K562 (cell line): Measurements from ENCODE around the gene SLC6A9. TPM values are rescaled to one million over a fixed set of nuclear protein-coding genes. Genes with fewer than 3 reads are reported as not detected.
A peak's percentile ranks its signal among the peaks of the same experiment; 100 is the strongest.

ENCODE experiments used
- ATF7 ChIP-seq: fragments of 450-650 bp; IDR thresholded peaks from 2 replicates; pipeline ENCODE4 v1.7.1; 2014; ENCODE audit warnings: mild to moderate bottlenecking, moderate library complexity
- BHLHE40 ChIP-seq: IDR thresholded peaks from 2 replicates; pipeline ENCODE4 v1.6.1; 2011; ENCODE audit warnings: low read length, improper control_type of control experiment
- BMI1 ChIP-seq: fragments of 150-350 bp; IDR thresholded peaks from 2 replicates; pipeline ENCODE4 v1.6.1; 2014; ENCODE audit warnings: low read length
- CBFA2T2 ChIP-seq: fragments of 450-650 bp; conservative IDR thresholded peaks from 2 replicates; pipeline ENCODE4 v1.6.1; 2017; ENCODE audit warnings: mild to moderate bottlenecking
- CBX3 ChIP-seq, 2 experiments: IDR thresholded peaks; 1 replicate in 1 of 2; 2 replicates in 1 of 2; pipeline ENCODE4 v1.6.1; 2012; ENCODE audit warnings: inconsistent platforms in 2 of 2, low read length in 2 of 2, borderline replicate concordance in 1 of 2, control low read depth in 1 of 2
- CREM ChIP-seq: IDR thresholded peaks from 2 replicates; pipeline ENCODE4 v1.6.1; 2014; ENCODE audit warnings: antibody characterized with exemption, low read depth
- ERF ChIP-seq: fragments of 450-650 bp; formaldehyde crosslinking; IDR thresholded peaks from 2 replicates; pipeline ENCODE4 v1.4.0; 2020; ENCODE audit warnings: mild to moderate bottlenecking, mixed read lengths
- HES1 ChIP-seq: fragments of 450-650 bp; IDR thresholded peaks from 2 replicates; pipeline ENCODE4 v1.6.1; 2016; ENCODE audit warnings: low read depth, mild to moderate bottlenecking, moderate library complexity
- KLF10 ChIP-seq: fragments of 250-450 bp; sonication (Bioruptor Pico); IDR thresholded peaks from 2 replicates; pipeline ENCODE4 v1.6.1; 2021; ENCODE audit warnings: matching md5 sums
- LCOR ChIP-seq: sonication (generic); formaldehyde crosslinking; IDR thresholded peaks from 2 replicates; pipeline ENCODE4 v1.8.0; 2022; ENCODE audit warnings: mild to moderate bottlenecking, missing genetic modification reagents
- MAX ChIP-seq: sonication (generic); formaldehyde crosslinking; IDR thresholded peaks from 2 replicates; pipeline ENCODE4 v1.9.0; 2022; ENCODE audit warnings: mild to moderate bottlenecking, missing genetic modification reagents
- MTA1 ChIP-seq: fragments of 450-650 bp; IDR thresholded peaks from 2 replicates; pipeline ENCODE4 v1.6.1; 2017; ENCODE audit warnings: borderline replicate concordance
- NR3C1 ChIP-seq: sonication (generic); formaldehyde crosslinking; IDR thresholded peaks from 2 replicates; pipeline ENCODE4 v1.8.1; 2022; ENCODE audit warnings: missing genetic modification reagents
- PHB ChIP-seq: fragments of 250-450 bp; sonication (Bioruptor Pico); IDR thresholded peaks from 2 replicates; pipeline ENCODE4 v1.5.0; 2021
- PHF20 ChIP-seq: fragments of 450-650 bp; IDR thresholded peaks from 2 replicates; pipeline ENCODE4 v1.6.1; 2018; ENCODE audit not compliant: partially characterized antibody
- POU5F1 ChIP-seq: fragments of 150-350 bp; IDR thresholded peaks from 2 replicates; pipeline ENCODE4 v1.6.1; 2014; ENCODE audit warnings: borderline replicate concordance, low read length, low read depth, mild to moderate bottlenecking; ENCODE audit not compliant: partially characterized antibody
- SMAD2 ChIP-seq: fragments of 150-350 bp; IDR thresholded peaks from 2 replicates; pipeline ENCODE4 v1.6.1; 2014; ENCODE audit warnings: low read depth, mild to moderate bottlenecking, low read length
- SRF ChIP-seq, 2 experiments: fragments of 250-450, 450-650 bp in 1 of 2; sonication (Bioruptor Pico) in 1 of 2; sonication (generic) in 1 of 2; formaldehyde crosslinking; IDR thresholded peaks; 2 replicates each; pipeline versions ENCODE4 v1.5.0 to v1.5.1; 2020 to 2022; ENCODE audit warnings: mild to moderate bottlenecking in 1 of 2, missing genetic modification reagents in 1 of 2
- TGIF2 ChIP-seq: sonication (generic); formaldehyde crosslinking; IDR thresholded peaks from 2 replicates; pipeline ENCODE4 v1.8.1; 2022; ENCODE audit warnings: mild to moderate bottlenecking, missing genetic modification reagents, moderate library complexity
- ZFX ChIP-seq: sonication (generic); formaldehyde crosslinking; IDR thresholded peaks from 2 replicates; pipeline ENCODE4 v1.8.0; 2022; ENCODE audit warnings: mild to moderate bottlenecking, missing genetic modification reagents, moderate library complexity
- ZNF143 ChIP-seq: sonication (generic); formaldehyde crosslinking; IDR thresholded peaks from 2 replicates; pipeline ENCODE4 v1.9.0; 2022; ENCODE audit warnings: mild to moderate bottlenecking, missing genetic modification reagents
- ZNF280B ChIP-seq: fragments of 250-450 bp; sonication (Bioruptor Pico); IDR thresholded peaks from 2 replicates; pipeline ENCODE4 v1.5.1; 2021; ENCODE audit warnings: mild to moderate bottlenecking
- ZNF398 ChIP-seq: fragments of 250-450 bp; sonication (Bioruptor Pico); IDR thresholded peaks from 2 replicates; pipeline ENCODE4 v1.8.0; 2021; ENCODE audit warnings: moderate library complexity, mild to moderate bottlenecking, inconsistent platforms
- polyA plus RNA-seq, 8 experiments: library from polyadenylated mRNA; depleted of rRNA in 4 of 8; stranded (reverse) in 5 of 8; unstranded in 3 of 8; fragments of >200 nt; fragmentation: Nextera tagmentation in 2 of 8; fragmentation: Illumina TruSeq in 1 of 8; extraction: Ambion mirVana in 2 of 8; extraction: Trizol in 1 of 8; gene quantifications; 2 replicates each; pipeline versions ENCODE4 v1.2.1 to v1.2.3, GENCODE V29; 2011 to 2014; ENCODE audit warnings: inconsistent platforms in 1 of 8, missing spikeins in 1 of 8
- total RNA-seq, 7 experiments: library from RNA; depleted of rRNA in 6 of 7; stranded (reverse); fragments of >200 nt in 6 of 7; fragmentation: Illumina TruSeq in 2 of 7; extraction: Trizol in 2 of 7; gene quantifications; 2 replicates each; pipeline versions ENCODE4 v1.2.1 to v1.2.3, GENCODE V29; 2011 to 2021; ENCODE audit warnings: low replicate concordance in 1 of 7
- TF ChIP-seq, protein P1 (sequence below): fragments of 450-650 bp; formaldehyde crosslinking; IDR thresholded peaks from 2 replicates; pipeline ENCODE4 v1.4.0; 2020; ENCODE audit warnings: mild to moderate bottlenecking

Gene SLC6A9
- total and polyA plus RNA-seq, 9 of the 15 experiments (the other 6 are each of a cell fraction or from before 2014, with no cell fraction given): 0.17 to 18.7 (median 2.9) TPM

DNA sequence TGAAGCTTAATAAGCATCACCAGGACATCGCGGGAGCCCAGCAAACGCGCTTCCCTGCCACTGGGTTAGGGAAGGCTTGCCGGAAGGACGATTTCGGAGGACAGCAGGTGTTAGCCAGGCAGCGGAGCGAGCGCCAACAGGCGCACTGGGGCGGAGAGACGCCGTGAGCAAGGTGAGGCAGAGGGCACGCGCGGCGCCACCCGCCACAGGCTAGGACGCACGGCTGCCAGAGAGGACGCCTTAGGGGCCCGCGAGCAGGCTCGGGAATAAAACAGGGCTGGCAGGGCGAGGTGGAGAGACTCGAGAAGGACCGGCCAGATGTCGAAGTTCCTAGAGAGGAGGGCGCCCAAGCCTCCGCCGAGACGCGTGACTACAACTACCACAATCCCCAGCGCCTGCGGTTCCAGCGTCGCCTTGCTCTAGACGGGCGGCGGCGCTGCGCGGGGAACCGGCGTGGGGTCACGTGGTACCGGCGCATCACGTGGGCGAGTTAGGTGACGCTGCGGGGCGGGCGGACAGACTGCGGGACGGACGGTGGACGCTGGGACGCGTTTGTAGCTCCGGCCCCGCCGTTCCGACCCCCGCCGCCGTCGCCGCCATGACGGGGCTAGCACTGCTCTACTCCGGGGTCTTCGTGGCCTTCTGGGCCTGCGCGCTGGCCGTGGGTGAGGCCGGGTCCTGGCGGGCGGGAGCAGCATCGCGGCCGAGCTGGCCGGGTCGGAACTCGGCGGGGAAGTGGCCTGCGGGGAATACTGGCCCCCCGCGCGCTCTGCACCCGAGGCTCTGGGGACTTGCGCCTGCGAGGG is 56.6 kb downstream of the SLC6A9 start, which contains the start of gene ATP6V0B (continued):
- no peak for TF ChIP-seq BMI1
- TF ChIP-seq, protein P1, sequence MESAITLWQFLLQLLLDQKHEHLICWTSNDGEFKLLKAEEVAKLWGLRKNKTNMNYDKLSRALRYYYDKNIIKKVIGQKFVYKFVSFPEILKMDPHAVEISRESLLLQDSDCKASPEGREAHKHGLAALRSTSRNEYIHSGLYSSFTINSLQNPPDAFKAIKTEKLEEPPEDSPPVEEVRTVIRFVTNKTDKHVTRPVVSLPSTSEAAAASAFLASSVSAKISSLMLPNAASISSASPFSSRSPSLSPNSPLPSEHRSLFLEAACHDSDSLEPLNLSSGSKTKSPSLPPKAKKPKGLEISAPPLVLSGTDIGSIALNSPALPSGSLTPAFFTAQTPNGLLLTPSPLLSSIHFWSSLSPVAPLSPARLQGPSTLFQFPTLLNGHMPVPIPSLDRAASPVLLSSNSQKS (CRISPR knock-in tag): peak; percentile 34; the same call in 1 of the 2 replicates
- TF ChIP-seq KLF10 (CRISPR knock-in tag): no peak
- TF ChIP-seq HES1: no peak
- no peak for TF ChIP-seq ZNF280B
- TF ChIP-seq SRF (CRISPR knock-in tag; IDR thresholded peaks at IDR 0.05): peak in 1 of 2 experiments; percentile 35; a peak in 1 of 4 replicates
- peak; percentile 90 for TF ChIP-seq ATF7
- no peak for TF ChIP-seq PHB (CRISPR knock-in tag)
- peak; percentile 79 for TF ChIP-seq PHF20
- TF ChIP-seq SMAD2: no peak
- TF ChIP-seq ZFX (CRISPR knock-in tag): peak; percentile 94
- TF ChIP-seq LCOR (CRISPR knock-in tag): 0 out of 2 replicates have a peak, but pooled peaks have one; percentile 19
- no peak for TF ChIP-seq NR3C1 (CRISPR knock-in tag)
- TF ChIP-seq CBFA2T2: peak; percentile 99
- TF ChIP-seq POU5F1: peak; percentile 61
- TF ChIP-seq TGIF2 (CRISPR knock-in tag): no peak
- TF ChIP-seq ZNF398 (CRISPR knock-in tag): no peak
- peak; percentile 96 for TF ChIP-seq MAX (CRISPR knock-in tag)
- TF ChIP-seq ZNF143 (CRISPR knock-in tag): peak; percentile 99
- peak; percentile 99 for TF ChIP-seq CREM
- no peak for TF ChIP-seq CBX3 (IDR thresholded peaks at IDR 0.05; ENCODE audit: borderline replicate concordance in 1 of 2, low read length in 2 of 2)
- TF ChIP-seq ERF: peak; percentile 49
- peak; percentile 92 for TF ChIP-seq BHLHE40
- TF ChIP-seq MTA1: peak; percentile 98
